Body of pancreas (tissue), 4 donors: ENCODE data around the gene SIRPA. TPM values are rescaled to one million over a fixed set of nuclear protein-coding genes. Genes with fewer than 3 reads are reported as not detected.
A peak's percentile ranks its signal among the peaks of the same experiment; 100 is the strongest.

Experiments
- ATAC-seq: fragments of 150-250 bp; one replicate; pipeline ENCODE4 v1.9.1; 2016
- DNase-seq, 4 donors: peaks; one replicate each; pipeline ENCODE4 v3.0.0-alpha.2; 2019
- H3K27ac ChIP-seq, 4 donors: fragments of 200-600 bp; sonication (generic); 1 replicate in 3 of 4; 2 replicates in 1 of 4; pipeline versions ENCODE4 v1.5.1 to v1.6.1; 2016 to 2019; ENCODE audit warnings: mild to moderate bottlenecking in 1 of 4, mixed read lengths in 1 of 4, moderate library complexity in 1 of 4
- H3K27me3 ChIP-seq, 2 donors: fragments of 200-600 bp; sonication (generic); one replicate each; pipeline ENCODE4 v1.6.0; 2016; ENCODE audit warnings: mild to moderate bottlenecking in 1 of 2
- H3K36me3 ChIP-seq, 2 donors: fragments of 200-600 bp; sonication (generic); replicated peaks in 1 of 2; 2 replicates each; pipeline ENCODE4 v1.5.1; 2016; ENCODE audit warnings: low read depth in 2 of 2; ENCODE audit not compliant: insufficient read depth in 1 of 2
- H3K4me1 ChIP-seq: fragments of 200-600 bp; sonication (generic); one replicate; pipeline ENCODE4 v1.6.0; 2016
- H3K4me3 ChIP-seq, 2 donors: fragments of 200-600 bp; sonication (generic); 1 replicate in 1 of 2; 2 replicates in 1 of 2; pipeline ENCODE4 v1.5.1; 2016 to 2019
- H3K9me3 ChIP-seq, 3 donors: fragments of 200-600 bp; sonication (generic); 1 replicate in 2 of 3; 2 replicates in 1 of 3; pipeline ENCODE4 v1.5.1; 2016
- CTCF ChIP-seq, 7 experiments: fragments of 450-650 bp in 4 of 7; fragments of 200-600 bp in 3 of 7; sonication (generic) in 3 of 7; IDR thresholded peaks; one replicate each; pipeline ENCODE4 v1.5.1; 2016 to 2019; ENCODE audit warnings: antibody characterized with exemption in 7 of 7
- POLR2A ChIP-seq, 3 donors: fragments of 450-650 bp; IDR thresholded peaks; one replicate each; pipeline ENCODE4 v1.6.1; 2016; ENCODE audit warnings: antibody characterized with exemption in 3 of 3, mild to moderate bottlenecking in 2 of 3
- WGBS, 2 donors: methylation state at CpG; one replicate each; pipeline ENCODE4 v1.1.5; 2017; 5-methylcytosine and 5-hydroxymethylcytosine counted together
- intact Hi-C: fragments of 100-400 bp; cut with DNase I; formaldehyde crosslinking; loops from one replicate; pipeline ENCODE4 v1.15.1; 2023
- total RNA-seq, 2 donors: library from RNA; depleted of rRNA; stranded (reverse); fragments of >200 nt; gene quantifications; one replicate each; pipeline ENCODE4 v1.1.0, GENCODE V29; 2016

The SIRPA gene
- 10 to 100 TPM; 15.0 to 20.1 TPM for total RNA-seq

GRCh38 chr20:1894951-1895673 lies at the start of gene SIRPA:
Gene SIRPA, plus strand, starts transcription at chr20:1895407. Its CDS starts 41 bp downstream, at chr20:1895448.
- ATAC-seq (peak; percentile 67), DNase-seq (peak; percentile 50 to 67 (median 60))
- 0 to 1% methylated on average over 30 to 70 of the region's 74 CpGs for WGBS, 2 donors
- no peaks in the 10 kb centered on the region for H3K36me3 ChIP-seq
- H3K9me3 ChIP-seq, result no peaks in the 10 kb centered on the region
- H3K4me3 ChIP-seq, result peak within 1 kb of the TSS; percentile 56 to 62
- TF ChIP-seq POLR2A (IDR thresholded peaks at IDR 0.05), result peak in 2 of 3 donors; percentile 19 to 44
- no peak for TF ChIP-seq CTCF (IDR thresholded peaks at IDR 0.05)
- intact Hi-C loops, result no loop called here
- no peaks in the 10 kb centered on the region for H3K27me3 ChIP-seq
- H3K4me1 ChIP-seq, result peaks cover 40% of the 10 kb centered on the region
- H3K27ac ChIP-seq, result peak within 1 kb of the TSS; percentile 70 to 90 (median 82)

- 40 to 51% methylated on average over 5 to 7 of the region's 7 CpGs for WGBS, 2 donors
- no peaks in the 10 kb centered on the region for H3K4me1 ChIP-seq
- intact Hi-C loops, result no loop called here
- ATAC-seq, result no peak
- H3K36me3 ChIP-seq, result no peaks in the 10 kb centered on the region
- DNase-seq, result no peak
- no peaks in the 10 kb centered on the region for H3K9me3 ChIP-seq
- no peaks in the 10 kb centered on the region for H3K27me3 ChIP-seq
- no peak overlapping the region for H3K4me3 ChIP-seq
- H3K27ac ChIP-seq, result no peak overlapping the region
- TF ChIP-seq CTCF (IDR thresholded peaks at IDR 0.05), result no peak
- no peak for TF ChIP-seq POLR2A (IDR thresholded peaks at IDR 0.05)
Measured at GRCh38 chr20:1845701-1846100, 49.5 kb upstream of the SIRPA start.

- TF ChIP-seq POLR2A (IDR thresholded peaks at IDR 0.05) (no peak), CTCF (IDR thresholded peaks at IDR 0.05) (no peak)
- H3K27ac ChIP-seq, result no peak overlapping the region
- no peaks in the 10 kb centered on the region for H3K36me3 ChIP-seq
- no peaks in the 10 kb centered on the region for H3K9me3 ChIP-seq
- DNase-seq (no peak), ATAC-seq (no peak)
- no peaks in the 10 kb centered on the region for H3K4me1 ChIP-seq
- H3K4me3 ChIP-seq, result no peak overlapping the region
- intact Hi-C loops, result no loop called here
- no peaks in the 10 kb centered on the region for H3K27me3 ChIP-seq
- WGBS, 2 donors, result 86 to 90% methylated on average over 1 of the region's 1 CpG
Measured at GRCh38 chr20:1846341-1846740, 48.9 kb upstream of the SIRPA start.

GRCh38 chr20:1846876-1847275 lies 48.3 kb upstream of the SIRPA start:
- no peak overlapping the region for H3K27ac ChIP-seq
- no peaks in the 10 kb centered on the region for H3K9me3 ChIP-seq
- H3K4me1 ChIP-seq, result no peaks in the 10 kb centered on the region
- DNase-seq (no peak), ATAC-seq (no peak)
- TF ChIP-seq CTCF (IDR thresholded peaks at IDR 0.05), result no peak
- no peak for TF ChIP-seq POLR2A (IDR thresholded peaks at IDR 0.05)
- no peaks in the 10 kb centered on the region for H3K27me3 ChIP-seq
- intact Hi-C loops, result no loop called here
- H3K36me3 ChIP-seq, result no peaks in the 10 kb centered on the region
- 27 to 33% methylated on average over 1 of the region's 1 CpG for WGBS, 2 donors
- H3K4me3 ChIP-seq, result no peak overlapping the region

- Histone ChIP-seq H3K36me3 (no peaks in the 10 kb centered on the region), H3K4me3 (no peak overlapping the region), H3K27ac (no peak overlapping the region), H3K9me3 (no peaks in the 10 kb centered on the region), H3K4me1 (no peaks in the 10 kb centered on the region), H3K27me3 (no peaks in the 10 kb centered on the region)
- intact Hi-C loops, result no loop called here
- ATAC-seq (no peak), DNase-seq (no peak)
- TF ChIP-seq CTCF (IDR thresholded peaks at IDR 0.05) (no peak), POLR2A (IDR thresholded peaks at IDR 0.05) (no peak)
- 89 to 92% methylated on average over 2 of the region's 2 CpGs for WGBS, 2 donors
Measured at GRCh38 chr20:1847780-1848179, 47.4 kb upstream of the SIRPA start.
